ENCODE results near the gene UBE2U. TPM values are rescaled to one million over a fixed set of nuclear protein-coding genes. Genes with fewer than 3 reads are reported as not detected.
"Not testable (repeated sequence)": the region's sequence is repeated elsewhere in the genome, so short reads cannot be mapped to it uniquely, and the experiment has no call there.

UBE2U gene
- total RNA-seq, 1 donor from 2014 or later = not detected

- no peaks in the 10 kb centered on the region for H3K27me3 ChIP-seq (ENCODE audit: low read depth)
- ATAC-seq = no peak
- intact Hi-C loops (cut with DNase I) = no loop called here
- H3K27ac ChIP-seq = no peak overlapping the region
- TF ChIP-seq CTCF (IDR thresholded peaks at IDR 0.05) = no peak
- no peaks in the 10 kb centered on the region for H3K4me1 ChIP-seq
- no peak overlapping the region for H3K4me3 ChIP-seq
- no peak for DNase-seq
- no peaks in the 10 kb centered on the region for H3K9me3 ChIP-seq
- H3K36me3 ChIP-seq = no peaks in the 10 kb centered on the region
Measured at GRCh38 chr1:64220241-64220640, 16.8 kb downstream of the UBE2U start.

GRCh38 chr1:64223329-64224151, 20.1 kb downstream of the UBE2U start:
- H3K27ac ChIP-seq = no peak overlapping the region
- H3K4me3 ChIP-seq = no peak overlapping the region
- DNase-seq (no peak), ATAC-seq (no peak)
- no peaks in the 10 kb centered on the region for H3K4me1 ChIP-seq
- intact Hi-C loops (cut with DNase I) = no loop called here
- TF ChIP-seq CTCF (IDR thresholded peaks at IDR 0.05) = no peak
- no peaks in the 10 kb centered on the region for H3K9me3 ChIP-seq
- no peaks in the 10 kb centered on the region for H3K27me3 ChIP-seq (ENCODE audit: low read depth)
- H3K36me3 ChIP-seq = no peaks in the 10 kb centered on the region

- H3K4me3 ChIP-seq; DNase-seq; H3K27me3 ChIP-seq (ENCODE audit: low read depth); intact Hi-C loops (cut with DNase I); H3K27ac ChIP-seq; H3K36me3 ChIP-seq; H3K9me3 ChIP-seq; ATAC-seq; H3K4me1 ChIP-seq: not testable (repeated sequence)
Measured at GRCh38 chr1:64224236-64224635, 20.8 kb downstream of the UBE2U start.

GRCh38 chr1:64228167-64228957, 24.9 kb downstream of the UBE2U start:
- no peak for TF ChIP-seq CTCF (IDR thresholded peaks at IDR 0.05)

GRCh38 chr1:64229307-64229706, 25.9 kb downstream of the UBE2U start:
- H3K36me3 ChIP-seq = no peaks in the 10 kb centered on the region
- TF ChIP-seq CTCF (IDR thresholded peaks at IDR 0.05) = no peak
- H3K27ac ChIP-seq = no peak overlapping the region
- intact Hi-C loops (cut with DNase I) = no loop called here
- no peak overlapping the region for H3K4me3 ChIP-seq
- H3K27me3 ChIP-seq (ENCODE audit: low read depth) = no peaks in the 10 kb centered on the region
- no peak for DNase-seq
- H3K9me3 ChIP-seq = no peaks in the 10 kb centered on the region
- no peaks in the 10 kb centered on the region for H3K4me1 ChIP-seq
- no peak for ATAC-seq

More at GRCh38 chr1:64228167-64228957, 24.9 kb downstream of the UBE2U start:
- Histone ChIP-seq H3K9me3 (no peaks in the 10 kb centered on the region), H3K4me3 (no peak overlapping the region), H3K27me3 (ENCODE audit: low read depth) (no peaks in the 10 kb centered on the region), H3K4me1 (no peaks in the 10 kb centered on the region), H3K27ac (no peak overlapping the region), H3K36me3 (no peaks in the 10 kb centered on the region)
- no peak for ATAC-seq
- intact Hi-C loops (cut with DNase I) = no loop called here
- DNase-seq = no peak

- H3K27ac ChIP-seq = no peak overlapping the region
- ATAC-seq (no peak), DNase-seq (no peak)
- H3K4me3 ChIP-seq = no peak overlapping the region
- no peaks in the 10 kb centered on the region for H3K9me3 ChIP-seq
- no peaks in the 10 kb centered on the region for H3K4me1 ChIP-seq
- intact Hi-C loops (cut with DNase I) = no loop called here
- no peak for TF ChIP-seq CTCF (IDR thresholded peaks at IDR 0.05)
- H3K27me3 ChIP-seq (ENCODE audit: low read depth) = no peaks in the 10 kb centered on the region
- no peaks in the 10 kb centered on the region for H3K36me3 ChIP-seq
Measured at GRCh38 chr1:64231153-64231552, 27.7 kb downstream of the UBE2U start.

Measured in lower lobe of right lung (tissue), 2 donors.